Measurements from ENCODE around the gene KLHL6. TPM values are rescaled to one million over a fixed set of nuclear protein-coding genes. Genes with fewer than 3 reads are reported as not detected.

The KLHL6 gene
- total and polyA plus RNA-seq, 2 experiments from 2014 or later = 0.03 TPM; not detected in 1

DNA sequence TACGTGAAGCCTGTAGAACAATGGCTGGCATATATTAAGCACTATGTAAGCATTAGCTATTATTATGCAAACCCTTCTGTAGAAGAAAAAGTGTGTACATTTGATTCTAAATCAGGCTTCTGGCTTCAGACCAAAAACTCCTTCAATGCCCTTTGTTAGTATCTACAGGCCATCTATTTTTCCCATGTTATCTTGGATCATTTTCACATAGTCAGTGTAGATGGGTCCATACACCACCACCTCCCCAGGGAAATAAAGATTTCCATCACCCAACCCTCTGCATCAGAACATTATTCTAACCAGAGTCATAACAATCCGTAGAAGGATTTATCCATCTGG lies 8.0 kb upstream of the KLHL6 start:
- Histone ChIP-seq H3K36me3 (no peaks in the 10 kb centered on the region), H3K4me1 (ENCODE audit: low read depth) (no peaks in the 10 kb centered on the region), H3K27ac (no peak overlapping the region), H3K9me3 (ENCODE audit: low read depth) (no peaks in the 10 kb centered on the region), H3K4me3 (no peak overlapping the region), H3K27me3 (no peaks in the 10 kb centered on the region)
- TF ChIP-seq CTCF (IDR thresholded peaks at IDR 0.05; ENCODE audit: low read depth, low read length) = no peak
- no peak for DNase-seq (ENCODE audit: low read depth in 1 of 2, low spot score in 1 of 2)

DNA sequence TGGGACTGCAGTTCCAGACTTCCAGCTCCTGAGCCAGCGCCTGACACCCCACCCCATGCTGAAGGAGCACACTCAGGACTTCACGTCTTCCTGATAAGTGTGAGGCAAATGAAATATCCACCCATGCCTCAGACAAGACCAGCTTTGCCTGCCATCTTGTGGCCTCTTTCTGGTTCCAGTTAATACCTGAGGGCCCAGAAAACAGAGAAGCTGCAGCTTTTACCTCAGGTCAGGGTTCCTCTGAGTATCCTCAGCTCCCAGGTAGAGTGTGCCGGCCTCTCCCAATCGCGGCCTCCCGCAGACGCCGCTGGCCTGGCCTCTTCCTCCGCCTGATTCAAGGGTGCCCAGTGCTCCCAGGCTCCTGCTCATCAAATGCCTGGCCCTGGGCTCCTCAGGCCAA lies 5.1 kb upstream of the KLHL6 start:
- no peak for DNase-seq (ENCODE audit: low read depth in 1 of 2, low spot score in 1 of 2)
- H3K36me3 ChIP-seq = no peaks in the 10 kb centered on the region
- no peaks in the 10 kb centered on the region for H3K27me3 ChIP-seq
- no peak overlapping the region for H3K4me3 ChIP-seq
- no peaks in the 10 kb centered on the region for H3K9me3 ChIP-seq (ENCODE audit: low read depth)
- no peaks in the 10 kb centered on the region for H3K4me1 ChIP-seq (ENCODE audit: low read depth)
- no peak overlapping the region for H3K27ac ChIP-seq
- no peak for TF ChIP-seq CTCF (IDR thresholded peaks at IDR 0.05; ENCODE audit: low read depth, low read length)

DNA sequence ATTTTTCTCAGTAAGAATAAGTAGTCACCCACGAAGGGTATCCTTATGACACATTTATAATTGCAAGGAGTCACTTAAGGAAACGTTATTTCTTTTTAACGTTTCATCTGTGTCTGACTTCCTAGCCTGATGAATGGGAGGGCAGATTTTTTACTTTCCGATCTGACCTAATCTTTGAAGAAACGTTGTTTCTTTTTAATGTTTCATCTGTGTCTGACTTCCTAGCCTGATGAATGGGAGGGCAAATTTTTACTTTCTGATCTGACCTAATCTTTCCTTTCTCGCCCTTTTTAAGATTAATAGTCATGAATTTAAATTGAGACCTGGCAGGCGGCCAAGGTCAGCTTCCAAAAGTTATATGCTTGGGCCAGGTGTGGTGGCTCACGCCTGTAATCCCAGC lies 3.0 kb upstream of the KLHL6 start:
- Histone ChIP-seq H3K4me1 (ENCODE audit: low read depth) (no peaks in the 10 kb centered on the region), H3K36me3 (no peaks in the 10 kb centered on the region), H3K27ac (no peak overlapping the region), H3K9me3 (ENCODE audit: low read depth) (no peaks in the 10 kb centered on the region), H3K4me3 (no peak overlapping the region), H3K27me3 (no peaks in the 10 kb centered on the region)
- no peak for DNase-seq (ENCODE audit: low read depth in 1 of 2, low spot score in 1 of 2)
- no peak for TF ChIP-seq CTCF (IDR thresholded peaks at IDR 0.05; ENCODE audit: low read depth, low read length)

DNA sequence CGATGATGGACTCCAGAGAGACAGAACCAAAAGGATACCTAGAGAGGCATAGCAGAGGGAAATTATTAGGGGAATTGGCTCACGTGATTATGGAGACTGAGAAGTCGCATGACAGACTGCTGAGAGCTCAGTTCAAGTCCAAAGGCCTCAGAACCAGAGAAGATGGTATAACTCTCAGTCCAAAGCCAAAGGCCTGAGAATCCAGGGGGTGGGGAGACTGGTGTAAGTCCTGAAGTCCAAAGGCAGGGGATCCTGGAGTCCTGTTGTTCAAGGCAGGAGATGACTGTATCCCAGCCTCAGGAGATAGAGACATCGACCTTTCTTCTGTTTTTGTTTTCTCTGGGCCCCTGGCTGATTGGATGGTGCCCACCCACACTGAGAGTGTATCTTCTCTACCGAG lies 1.2 kb upstream of the KLHL6 start:
- Histone ChIP-seq H3K36me3 (no peaks in the 10 kb centered on the region), H3K27ac (no peak overlapping the region), H3K4me1 (ENCODE audit: low read depth) (no peaks in the 10 kb centered on the region), H3K27me3 (peaks cover 5% of the 10 kb centered on the region), H3K4me3 (no peak overlapping the region), H3K9me3 (ENCODE audit: low read depth) (no peaks in the 10 kb centered on the region)
- no peak for DNase-seq (ENCODE audit: low read depth in 1 of 2, low spot score in 1 of 2)
- TF ChIP-seq CTCF (IDR thresholded peaks at IDR 0.05; ENCODE audit: low read depth, low read length) = no peak

GRCh38 chr3:183554377-183554776 lies 1.1 kb downstream of the KLHL6 start:
- no peak overlapping the region for H3K27ac ChIP-seq

More at GRCh38 chr3:183554377-183554776, 1.1 kb downstream of the KLHL6 start:
- DNase-seq (ENCODE audit: low read depth in 1 of 2, low spot score in 1 of 2) = no peak
- Histone ChIP-seq H3K9me3 (ENCODE audit: low read depth) (no peaks in the 10 kb centered on the region), H3K4me1 (ENCODE audit: low read depth) (no peaks in the 10 kb centered on the region), H3K36me3 (no peaks in the 10 kb centered on the region), H3K27me3 (peaks cover 5% of the 10 kb centered on the region), H3K4me3 (no peak overlapping the region)
- TF ChIP-seq CTCF (IDR thresholded peaks at IDR 0.05; ENCODE audit: low read depth, low read length) = no peak
